ENCODE results near the gene PPEF2.
"Not testable (repeated sequence)": the region's sequence is repeated elsewhere in the genome, so short reads cannot be mapped to it uniquely, and the experiment has no call there.

Gene PPEF2, protein sequence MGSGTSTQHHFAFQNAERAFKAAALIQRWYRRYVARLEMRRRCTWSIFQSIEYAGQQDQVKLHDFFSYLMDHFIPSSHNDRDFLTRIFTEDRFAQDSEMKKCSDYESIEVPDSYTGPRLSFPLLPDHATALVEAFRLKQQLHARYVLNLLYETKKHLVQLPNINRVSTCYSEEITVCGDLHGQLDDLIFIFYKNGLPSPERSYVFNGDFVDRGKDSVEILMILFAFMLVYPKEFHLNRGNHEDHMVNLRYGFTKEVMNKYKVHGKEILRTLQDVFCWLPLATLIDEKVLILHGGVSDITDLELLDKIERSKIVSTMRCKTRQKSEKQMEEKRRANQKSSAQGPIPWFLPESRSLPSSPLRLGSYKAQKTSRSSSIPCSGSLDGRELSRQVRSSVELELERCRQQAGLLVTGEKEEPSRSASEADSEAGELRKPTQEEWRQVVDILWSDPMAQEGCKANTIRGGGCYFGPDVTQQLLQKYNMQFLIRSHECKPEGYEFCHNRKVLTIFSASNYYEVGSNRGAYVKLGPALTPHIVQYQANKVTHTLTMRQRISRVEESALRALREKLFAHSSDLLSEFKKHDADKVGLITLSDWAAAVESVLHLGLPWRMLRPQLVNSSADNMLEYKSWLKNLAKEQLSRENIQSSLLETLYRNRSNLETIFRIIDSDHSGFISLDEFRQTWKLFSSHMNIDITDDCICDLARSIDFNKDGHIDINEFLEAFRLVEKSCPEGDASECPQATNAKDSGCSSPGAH

DNA sequence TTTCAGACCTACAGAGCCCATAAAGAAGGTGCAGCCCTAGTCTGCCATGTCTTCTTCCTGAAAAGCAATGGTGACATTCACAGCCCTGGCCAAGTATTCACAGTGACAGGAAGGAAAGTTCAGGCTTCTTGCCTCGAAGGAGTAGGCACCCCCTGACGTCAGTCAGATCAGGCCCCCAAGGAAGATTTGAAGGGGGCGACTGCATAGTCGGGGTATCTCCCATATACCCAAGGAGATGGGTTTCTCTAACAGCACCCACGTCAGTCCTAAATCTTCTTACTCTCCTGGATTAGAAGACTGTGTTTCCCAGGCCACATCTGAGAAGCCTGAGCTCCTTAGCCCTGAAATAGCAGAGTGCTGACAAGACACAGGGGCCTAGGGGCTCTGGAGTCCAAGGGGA lies at the start of gene PPEF2:
Gene PPEF2 (minus strand): TSS at position 101 of the 400 bp plus-strand sequence. CDS start 6,127 bp downstream, outside the sequence.
- no peak for DNase-seq

DNA sequence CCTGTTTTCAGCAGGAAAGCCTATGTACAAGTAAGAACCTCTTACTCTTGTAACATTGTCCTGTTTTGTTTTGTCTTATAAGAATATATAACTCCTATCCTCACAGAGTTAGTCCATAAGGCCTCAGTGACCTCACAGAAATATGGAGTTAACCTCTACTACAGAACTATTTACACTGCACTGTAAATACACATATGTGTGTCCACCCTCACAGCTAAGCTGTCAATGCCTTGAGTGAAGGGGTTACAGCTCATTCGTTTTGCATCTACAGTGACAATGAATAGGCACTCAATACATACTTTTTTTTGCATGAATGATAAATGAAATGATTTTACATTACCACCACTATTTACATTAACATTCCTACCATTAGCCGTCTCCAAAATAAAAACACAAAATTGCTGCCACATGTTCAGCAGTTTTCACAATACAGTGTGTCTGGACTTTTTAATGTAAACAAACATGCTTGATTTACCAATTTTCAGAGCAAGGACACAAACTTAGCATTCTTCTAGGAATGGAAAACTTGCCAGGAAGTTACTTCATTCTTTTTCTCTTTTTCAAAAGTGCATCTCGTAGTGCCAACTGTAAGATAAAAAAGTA lies 48.1 kb upstream of the PPEF2 start:
- no peak for DNase-seq

DNA sequence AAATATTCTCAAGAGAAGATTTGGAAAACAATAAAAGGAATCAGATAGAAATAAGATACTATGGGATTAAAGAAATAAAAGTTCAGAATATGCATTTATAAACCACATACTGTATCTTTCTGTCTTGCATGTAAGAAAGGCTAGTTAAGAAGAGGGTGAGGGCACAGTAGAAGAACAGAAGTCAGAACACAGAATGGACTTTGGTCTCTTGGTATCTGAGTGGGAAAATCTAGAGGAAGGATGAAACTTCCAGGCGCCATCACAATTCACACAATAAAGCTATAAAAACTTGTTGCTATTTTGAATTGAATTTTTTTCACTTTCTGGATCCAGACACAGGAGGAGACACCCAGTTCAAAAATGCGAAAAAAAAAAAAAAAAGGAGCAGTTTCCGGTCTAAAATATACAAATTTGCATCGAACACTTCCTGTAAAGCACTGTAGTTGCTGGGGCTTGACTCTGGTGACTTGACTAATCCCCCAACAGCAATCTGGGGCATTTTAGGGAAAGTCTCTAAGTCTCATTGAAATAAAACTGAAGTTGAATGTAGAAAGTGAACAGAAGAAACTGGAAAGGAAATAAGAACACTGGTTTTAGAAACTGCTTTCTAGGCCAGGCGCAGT lies 46.7 kb upstream of the PPEF2 start:
- DNase-seq, result no peak

DNA sequence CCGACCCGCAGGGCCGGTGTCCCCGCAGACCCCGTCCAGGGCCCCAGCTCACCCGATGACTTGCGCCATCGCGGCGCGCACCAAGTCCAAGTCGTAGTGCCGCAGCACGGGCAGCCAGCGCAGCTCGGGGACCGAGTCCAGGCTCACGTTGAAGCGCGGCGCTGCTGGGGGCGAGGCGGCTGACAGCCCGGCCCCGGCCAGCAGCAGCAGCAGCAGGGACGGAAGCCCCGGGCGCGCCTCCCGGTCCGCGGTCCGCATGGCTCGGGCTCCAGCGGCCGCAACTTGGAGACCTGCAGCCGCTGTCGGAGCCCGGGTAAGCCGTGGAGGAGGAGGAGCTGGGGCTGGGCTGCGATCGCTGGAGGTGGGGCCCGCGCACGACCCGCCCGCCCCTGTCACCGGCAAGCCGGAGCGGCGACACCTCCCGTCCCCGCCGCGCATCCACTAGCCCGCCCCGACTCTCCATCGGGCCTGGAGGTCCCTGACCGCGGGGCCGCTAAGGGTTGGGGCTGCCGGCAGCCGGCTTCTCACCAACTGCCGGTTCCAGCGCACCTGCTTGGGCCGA lies 38.5 kb upstream of the PPEF2 start, which contains the start of gene NAAA:
Gene NAAA (minus strand): TSS at position 322 of the 562 bp plus-strand sequence. CDS start 64 bp downstream, at position 258.
- DNase-seq, result peak; percentile 7

DNA sequence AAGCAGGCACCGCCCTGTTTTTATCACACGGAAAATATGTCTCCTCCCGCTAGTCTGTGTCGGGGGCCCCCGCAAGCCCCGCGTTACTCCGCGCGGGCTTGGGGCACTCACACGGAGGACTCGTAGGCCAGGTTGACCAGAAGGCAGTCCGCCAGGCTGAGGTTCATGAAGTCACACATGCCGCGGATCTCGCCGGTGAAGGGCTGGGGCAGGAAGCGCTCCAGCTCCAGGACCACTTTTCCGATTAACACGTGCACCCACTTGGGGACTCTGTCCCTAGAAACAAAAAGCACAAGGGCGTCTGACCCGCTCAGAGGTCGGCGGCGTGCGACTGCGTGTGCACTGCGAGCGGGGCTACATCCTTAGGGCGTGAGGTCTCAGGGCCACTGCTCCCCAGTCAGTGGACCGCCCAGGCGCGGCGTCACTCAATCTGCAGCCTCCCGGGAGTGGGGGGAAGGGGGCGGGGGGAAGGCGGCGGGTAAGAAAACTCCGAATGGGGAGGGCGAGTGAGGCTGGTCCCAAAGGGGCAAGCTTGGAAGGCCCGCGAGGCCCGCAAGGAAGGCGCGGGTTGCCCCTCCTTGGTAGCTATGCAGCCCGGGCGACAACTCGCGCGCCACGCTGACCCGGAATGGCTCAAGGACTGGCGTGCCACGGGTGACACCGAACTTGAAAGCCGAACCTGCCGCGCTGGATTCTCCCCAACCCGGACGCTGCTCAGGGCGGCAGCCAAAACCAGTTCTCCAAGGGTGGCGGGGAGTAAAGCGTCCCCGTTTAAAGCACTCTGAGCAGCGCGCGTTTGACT lies 37.8 kb upstream of the PPEF2 start:
- no peak for DNase-seq

DNA sequence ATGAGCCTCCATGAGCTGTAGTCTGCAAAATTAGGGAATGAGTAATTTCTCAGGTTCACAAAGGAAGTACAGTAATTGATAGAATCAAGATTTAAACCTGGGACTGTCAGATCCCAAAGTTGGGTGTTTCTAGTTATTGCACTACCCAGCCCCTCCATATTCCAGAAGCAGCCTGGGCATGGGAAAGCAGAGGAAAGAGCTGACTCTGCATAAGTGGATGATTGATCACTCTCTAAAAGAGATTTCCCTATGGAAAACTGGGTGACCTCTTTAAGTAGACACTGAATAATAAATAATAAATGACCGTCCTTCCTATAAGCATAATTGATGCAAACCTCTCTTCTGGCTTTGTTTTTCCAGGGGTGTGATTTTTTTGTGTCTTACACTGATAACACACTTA lies 33.4 kb upstream of the PPEF2 start:
- DNase-seq, result no peak

DNA sequence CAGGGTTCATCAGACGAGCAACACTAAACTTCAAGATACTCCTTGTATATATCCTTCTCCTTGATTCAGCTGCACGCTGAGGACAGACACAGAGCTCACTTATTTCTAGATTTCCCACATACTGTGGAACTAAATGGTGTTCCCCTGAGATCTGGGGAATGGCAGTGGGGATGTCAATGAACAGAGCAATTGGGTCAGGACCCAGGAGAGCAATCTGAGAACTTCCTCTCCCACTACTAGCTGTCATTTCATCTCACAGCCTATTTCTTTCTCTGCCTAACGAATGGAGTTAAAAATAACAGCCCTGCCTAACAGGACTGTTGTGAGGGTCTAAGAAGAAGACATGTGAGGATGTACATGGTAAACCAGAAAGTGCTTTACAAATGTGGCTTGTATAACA lies 27.9 kb upstream of the PPEF2 start:
- DNase-seq, result no peak

DNA sequence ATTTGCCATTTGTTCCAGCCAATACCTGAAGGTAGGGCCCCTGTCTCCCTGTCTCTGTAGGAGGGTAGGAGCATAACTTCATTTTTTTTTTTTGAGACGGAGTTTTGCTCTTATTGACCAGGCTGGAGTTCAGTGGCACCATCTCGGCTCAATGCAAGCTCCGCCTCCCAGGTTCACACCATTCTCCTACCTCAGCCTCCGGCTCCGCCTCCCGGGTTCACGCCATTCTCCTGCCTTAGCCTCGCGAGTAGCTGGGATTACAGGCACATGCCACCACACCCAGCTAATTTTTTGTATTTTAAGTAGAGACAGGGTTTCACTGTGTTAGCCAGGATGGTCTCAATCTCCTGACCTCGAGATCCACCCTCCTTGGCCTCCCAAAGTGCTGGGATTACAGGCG lies 22.7 kb upstream of the PPEF2 start:
- not testable (repeated sequence) for DNase-seq

DNA sequence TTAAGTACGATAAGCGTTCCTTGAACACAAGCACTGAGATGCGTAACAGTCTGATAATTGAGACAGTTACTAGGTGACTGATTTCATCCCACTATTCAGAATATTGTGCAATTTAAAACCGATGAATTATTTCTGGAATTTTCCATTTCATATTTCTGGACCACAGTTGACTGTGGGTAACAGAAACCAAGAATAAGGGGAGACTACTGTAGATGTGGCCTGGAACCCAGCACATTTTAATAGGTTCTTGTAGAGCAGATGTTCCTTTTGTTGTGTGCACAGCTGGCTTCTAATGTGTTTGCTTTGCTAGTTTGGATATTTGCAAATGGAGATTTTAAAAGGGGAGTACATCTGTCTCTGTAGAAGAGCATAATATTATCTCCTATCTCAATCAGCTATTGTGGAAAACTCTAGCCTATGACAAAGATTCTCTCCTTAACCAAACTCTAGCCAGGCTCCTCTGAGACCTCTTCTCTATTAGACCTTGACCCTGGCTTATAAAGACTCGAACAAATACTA lies 22.1 kb upstream of the PPEF2 start:
- peak; percentile 73 for DNase-seq

DNA sequence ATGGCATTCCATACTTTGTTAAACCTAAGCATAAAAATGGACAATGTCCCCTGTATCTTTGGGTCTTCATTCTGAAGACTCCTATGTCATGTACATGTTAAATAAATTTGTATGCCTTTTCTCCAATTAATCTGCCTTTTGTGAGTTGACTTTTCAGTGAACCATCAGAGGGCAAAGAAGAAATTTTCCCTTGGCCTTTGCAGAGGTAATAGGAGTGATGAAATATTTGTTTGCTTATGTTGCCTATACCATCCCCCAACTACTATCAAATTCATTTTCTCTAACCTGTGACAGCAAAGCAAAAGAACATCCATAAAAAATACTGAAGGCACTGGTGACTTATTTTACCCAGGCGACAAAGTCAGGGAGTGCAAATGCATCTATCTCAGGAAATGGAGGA lies 20.3 kb upstream of the PPEF2 start:
- no peak for DNase-seq

DNA sequence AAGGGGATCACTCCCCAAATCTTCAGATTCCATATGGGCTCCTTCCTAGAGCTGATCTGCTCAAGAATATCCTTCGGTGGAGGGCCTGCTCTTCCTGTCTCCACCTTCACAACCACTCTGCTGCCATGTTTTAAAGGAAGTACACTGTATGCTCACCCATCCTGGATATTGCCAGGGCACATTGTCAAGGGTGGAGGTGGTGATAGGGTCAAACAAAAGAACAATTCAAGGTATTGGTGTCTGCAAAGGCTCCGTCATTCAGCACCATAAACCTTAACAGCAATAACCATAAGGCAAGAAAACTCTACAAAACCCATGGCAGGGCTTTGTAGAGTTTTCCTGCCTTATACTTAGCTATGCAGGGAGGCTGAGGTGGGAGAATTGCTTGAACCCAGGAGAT lies 19.7 kb upstream of the PPEF2 start:
- DNase-seq, result no peak

DNA sequence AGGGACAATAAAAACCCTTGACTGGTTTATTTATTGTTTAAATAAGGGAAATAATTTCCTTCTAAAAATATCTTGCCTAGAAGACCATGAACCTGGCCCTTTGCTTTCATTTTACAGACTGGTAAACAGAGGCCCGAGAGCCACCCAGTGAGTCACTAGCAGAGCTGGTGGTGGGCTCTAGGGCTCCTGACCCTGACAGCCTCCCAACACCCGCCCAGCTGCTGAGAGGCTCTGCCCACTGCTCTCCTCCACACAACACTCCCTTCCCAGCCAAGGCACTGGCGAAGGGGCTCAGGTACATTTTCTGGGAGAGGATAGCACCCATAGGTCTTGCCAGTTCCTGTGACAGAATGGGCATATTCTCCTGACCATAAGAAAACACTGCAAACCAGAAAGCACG lies 18.1 kb upstream of the PPEF2 start:
- DNase-seq, result no peak

DNA sequence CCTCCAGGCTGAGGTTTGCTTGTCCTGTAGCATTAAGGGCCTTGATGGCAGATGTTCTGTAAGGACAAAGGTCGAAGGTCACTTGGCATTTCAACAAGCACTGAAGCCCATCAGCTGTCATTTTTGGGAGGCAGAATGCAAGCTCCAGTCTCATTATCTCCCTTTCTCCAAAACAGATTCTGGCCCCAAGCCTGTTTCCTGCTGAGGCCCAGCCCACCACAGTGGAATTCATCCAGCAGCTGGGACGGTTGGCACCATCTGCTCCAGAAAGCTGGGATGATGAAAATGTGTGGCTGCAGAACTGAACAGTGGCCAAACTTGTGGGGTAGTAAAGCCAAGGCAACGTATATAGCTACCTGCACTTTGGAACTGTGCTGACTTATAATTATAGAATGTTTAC lies 17.7 kb upstream of the PPEF2 start:
- no peak for DNase-seq

DNA sequence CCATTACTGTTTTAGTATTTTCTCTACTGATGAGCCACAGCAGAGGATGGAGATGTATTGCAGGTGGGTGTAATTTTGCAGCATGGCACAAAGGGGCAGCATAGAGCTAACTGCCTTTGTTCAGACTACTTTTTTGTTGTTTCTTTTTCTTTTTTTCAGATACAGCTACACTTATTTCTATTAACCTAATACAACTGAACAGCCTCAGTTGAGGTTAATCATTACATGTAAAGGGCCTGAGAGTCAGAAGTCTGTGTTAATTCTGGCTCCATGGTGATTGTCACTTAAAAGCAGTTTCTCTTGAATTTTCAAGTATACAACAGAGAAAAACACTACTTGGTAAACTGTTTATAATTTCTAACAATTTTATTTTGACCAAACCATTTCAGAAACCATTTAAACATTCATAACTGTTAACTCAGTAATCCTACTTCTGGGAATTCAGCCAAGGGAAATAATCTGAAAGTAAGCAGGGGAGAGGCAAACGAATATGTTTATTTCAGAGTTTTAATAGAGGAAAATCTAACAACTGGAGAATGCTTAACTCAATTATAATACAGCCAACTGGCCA lies 13.9 kb upstream of the PPEF2 start:
- DNase-seq, result no peak

DNA sequence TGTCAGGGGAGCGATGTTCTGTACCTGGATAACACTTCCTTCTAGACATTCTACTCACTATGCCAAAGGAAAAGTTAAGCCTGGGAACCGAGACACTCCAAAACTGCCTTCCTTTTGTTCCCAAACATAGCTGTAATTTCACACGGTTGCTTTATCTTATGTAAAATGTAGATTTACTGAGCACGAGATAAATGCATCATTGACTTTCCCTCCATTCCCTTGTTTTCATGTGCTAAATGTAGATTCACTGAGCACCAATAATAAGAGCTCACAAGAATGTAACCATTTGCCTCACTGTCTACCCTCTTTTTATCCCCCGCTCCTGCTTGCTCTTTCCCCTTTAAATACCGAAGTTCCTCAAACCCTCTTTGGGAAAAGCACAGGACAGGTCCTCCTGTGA lies 10.7 kb upstream of the PPEF2 start:
- no peak for DNase-seq

DNA sequence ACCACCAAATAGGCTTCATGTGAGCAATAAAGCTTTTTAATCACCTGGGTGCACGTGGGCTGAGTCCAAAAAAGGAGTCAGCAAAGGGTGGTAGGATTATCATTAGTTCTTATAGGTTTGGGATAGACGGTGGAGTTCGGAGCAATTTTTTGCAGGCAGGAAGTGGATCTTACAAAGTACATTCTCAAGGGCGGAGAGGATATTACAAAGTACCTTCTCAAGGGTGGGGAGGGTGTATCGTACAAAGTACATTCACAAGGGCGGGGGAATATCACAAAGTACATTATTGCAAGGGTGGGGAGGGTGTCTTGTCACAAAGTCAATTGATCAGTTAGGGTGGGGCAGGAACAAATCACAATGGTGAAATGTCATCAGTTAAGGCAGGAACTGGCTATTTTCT lies 8.6 kb upstream of the PPEF2 start:
- not testable (repeated sequence) for DNase-seq

DNA sequence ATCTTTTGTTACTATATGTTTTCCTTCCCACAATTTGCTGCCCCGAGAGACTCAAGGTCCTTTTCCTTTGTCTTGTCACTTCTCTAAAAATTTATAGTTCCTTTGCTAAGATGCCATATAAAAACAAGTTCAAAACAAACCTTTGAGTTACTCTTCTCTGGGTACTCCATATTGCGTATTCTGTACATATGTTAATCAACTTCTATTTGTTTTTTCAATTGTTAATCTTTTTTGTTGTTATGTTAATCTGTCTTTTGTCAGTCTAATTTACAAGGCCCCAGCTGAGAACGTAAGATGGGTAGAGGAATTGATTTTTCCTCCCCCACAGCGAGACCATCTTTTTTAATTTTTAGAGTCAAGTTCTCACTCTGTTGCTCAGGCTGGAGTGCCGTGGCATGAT lies 7.2 kb upstream of the PPEF2 start:
- DNase-seq, result no peak

DNA sequence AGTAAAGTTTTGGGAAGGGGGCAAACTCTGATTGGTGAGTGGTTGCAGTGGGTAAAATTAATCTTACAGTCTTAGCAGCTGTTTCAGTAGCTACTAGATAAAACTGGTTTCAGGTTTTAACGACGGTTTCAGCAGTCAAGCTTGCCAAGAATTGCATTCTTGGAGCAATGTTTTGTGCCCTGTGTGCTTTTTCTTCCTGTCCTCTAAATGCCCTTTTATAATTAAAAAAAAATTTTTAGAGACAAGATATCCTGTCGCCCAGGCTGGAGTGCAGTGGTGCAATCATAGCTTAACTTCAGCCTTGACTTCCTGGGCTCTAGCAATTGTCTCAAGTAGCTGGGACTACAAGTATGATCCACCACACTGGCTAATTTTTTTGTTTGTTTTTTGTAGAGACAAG lies 6.3 kb upstream of the PPEF2 start:
- no peak for DNase-seq

DNA sequence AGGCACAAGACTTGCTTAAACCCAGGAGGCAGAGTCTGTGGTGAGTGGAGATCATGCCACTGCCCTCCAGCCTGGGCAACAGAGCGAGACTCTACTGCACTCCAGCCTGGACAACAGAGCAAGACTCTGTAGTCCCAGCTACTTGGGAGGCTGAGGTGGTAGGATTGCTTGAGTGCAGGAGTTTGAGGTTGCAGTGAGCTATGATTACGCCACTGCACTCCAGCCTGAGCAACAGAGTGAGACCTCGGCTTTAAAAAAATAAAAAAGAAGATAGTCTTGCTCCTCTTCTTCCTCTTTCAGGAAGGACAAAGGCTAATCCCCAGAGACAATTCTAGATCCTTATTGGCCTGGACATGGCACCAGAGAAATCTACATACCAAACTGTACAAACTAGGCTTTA lies 5.7 kb upstream of the PPEF2 start:
- DNase-seq, result no peak

DNA sequence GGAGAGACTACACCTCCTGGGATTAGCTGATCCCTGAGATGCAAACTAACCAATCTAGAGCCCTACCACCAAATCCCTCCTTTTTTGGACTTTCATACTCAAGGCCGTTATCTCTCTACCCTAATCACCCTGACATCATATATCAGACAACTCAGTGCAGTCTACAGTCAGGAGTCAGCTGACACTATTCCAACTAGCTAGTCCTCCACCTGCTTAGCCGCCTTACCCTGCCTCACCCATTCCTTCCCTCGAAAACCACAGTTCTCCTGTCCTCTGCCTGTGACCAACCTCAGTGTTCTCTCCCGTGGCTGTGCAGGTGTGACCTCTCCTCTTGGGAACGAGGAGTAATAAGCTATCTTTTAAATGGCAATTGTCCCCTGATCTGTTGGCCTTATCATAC lies 1.8 kb upstream of the PPEF2 start:
- no peak for DNase-seq

DNA sequence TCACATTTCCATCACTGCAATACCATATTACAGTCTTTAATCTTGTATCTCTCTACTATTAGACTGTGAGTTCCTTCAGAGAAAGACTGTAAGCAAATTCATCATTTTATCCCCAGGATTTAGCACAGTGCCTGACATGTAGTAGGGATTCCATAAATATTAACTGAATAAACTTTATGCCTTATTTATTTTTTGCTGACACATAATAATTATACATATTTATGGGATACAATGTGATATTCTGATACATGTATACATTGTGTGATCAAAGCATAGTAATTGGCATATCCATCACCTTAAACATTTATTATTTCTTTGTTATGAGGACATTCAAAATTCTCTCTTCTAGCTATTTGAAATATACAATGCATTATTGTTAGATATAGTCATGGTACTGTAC lies 3.7 kb downstream of the PPEF2 start:
- DNase-seq, result no peak

All from SHP77 treated with DMSO at 0.1 percent for 48 hours (cell line).